ENCODE measurements around the gene FGD3.

DNA sequence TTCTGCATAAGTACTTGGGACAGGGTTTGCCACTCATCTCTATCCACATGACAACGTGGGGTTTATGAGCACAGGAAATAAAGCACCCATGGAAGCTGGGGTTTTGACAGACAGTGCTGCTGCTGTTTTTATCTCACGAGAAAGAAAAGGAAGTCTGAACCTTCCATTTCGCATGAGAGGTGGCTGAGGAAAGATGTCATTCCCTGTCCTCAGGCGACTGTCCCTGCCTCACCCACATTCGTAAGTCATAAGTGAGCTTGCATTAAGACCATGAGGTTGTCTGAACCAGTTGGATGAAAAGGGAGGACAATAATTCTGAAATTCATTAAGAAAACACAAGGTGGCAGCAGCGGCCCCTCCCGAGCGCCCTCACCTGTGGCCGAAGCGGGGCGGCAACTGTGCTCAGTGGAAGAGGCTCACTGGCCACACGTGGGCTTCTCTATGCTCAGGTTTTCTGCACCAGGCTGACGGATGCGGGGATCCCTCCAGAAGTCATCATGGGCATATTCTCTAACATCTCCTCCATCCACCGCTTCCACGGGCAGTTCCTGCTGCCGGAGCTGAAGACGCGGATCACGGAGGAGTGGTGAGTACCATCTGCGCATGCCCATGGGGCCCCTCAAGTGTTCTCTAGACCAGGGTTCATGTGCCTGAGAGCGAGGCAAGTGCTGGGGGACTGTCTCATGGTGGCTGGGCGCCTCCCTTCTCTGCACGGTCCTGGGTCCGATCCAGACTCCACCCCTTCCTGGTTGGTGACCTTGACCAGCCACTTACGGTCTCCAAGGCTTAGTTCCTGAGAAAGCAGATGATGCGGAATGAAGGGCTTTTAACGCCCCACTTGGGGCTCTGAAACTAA, 56.5 kb downstream of the FGD3 start:
- TF ChIP-seq, protein P1, sequence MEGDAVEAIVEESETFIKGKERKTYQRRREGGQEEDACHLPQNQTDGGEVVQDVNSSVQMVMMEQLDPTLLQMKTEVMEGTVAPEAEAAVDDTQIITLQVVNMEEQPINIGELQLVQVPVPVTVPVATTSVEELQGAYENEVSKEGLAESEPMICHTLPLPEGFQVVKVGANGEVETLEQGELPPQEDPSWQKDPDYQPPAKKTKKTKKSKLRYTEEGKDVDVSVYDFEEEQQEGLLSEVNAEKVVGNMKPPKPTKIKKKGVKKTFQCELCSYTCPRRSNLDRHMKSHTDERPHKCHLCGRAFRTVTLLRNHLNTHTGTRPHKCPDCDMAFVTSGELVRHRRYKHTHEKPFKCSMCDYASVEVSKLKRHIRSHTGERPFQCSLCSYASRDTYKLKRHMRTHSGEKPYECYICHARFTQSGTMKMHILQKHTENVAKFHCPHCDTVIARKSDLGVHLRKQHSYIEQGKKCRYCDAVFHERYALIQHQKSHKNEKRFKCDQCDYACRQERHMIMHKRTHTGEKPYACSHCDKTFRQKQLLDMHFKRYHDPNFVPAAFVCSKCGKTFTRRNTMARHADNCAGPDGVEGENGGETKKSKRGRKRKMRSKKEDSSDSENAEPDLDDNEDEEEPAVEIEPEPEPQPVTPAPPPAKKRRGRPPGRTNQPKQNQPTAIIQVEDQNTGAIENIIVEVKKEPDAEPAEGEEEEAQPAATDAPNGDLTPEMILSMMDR (IDR thresholded peaks at IDR 0.05): peak; percentile 70 to 80 (median 71)
- TF ChIP-seq POLR2A (IDR thresholded peaks at IDR 0.05): no peak

All from testis (tissue), 2 donors.